Activated CD4-positive, alpha-beta T cell treated with anti-CD3 and anti-CD28 coated beads, Interleukin-10, Interleukin-2, amounts not matched to agents 100 ng/mL and 50 ng/mL, durations not matched to agents 16 hours and 8 hours (primary cell): ENCODE measurements around the gene ATP2A2.
A peak's percentile ranks its signal among the peaks of the same experiment; 100 is the strongest.
"Not testable (repeated sequence)": the region's sequence is repeated elsewhere in the genome, so short reads cannot be mapped to it uniquely, and the experiment has no call there.

Experiments used
- DNase-seq: peaks from one replicate; pipeline ENCODE4 v3.0.0-alpha.2; 2020

Gene ATP2A2

DNA sequence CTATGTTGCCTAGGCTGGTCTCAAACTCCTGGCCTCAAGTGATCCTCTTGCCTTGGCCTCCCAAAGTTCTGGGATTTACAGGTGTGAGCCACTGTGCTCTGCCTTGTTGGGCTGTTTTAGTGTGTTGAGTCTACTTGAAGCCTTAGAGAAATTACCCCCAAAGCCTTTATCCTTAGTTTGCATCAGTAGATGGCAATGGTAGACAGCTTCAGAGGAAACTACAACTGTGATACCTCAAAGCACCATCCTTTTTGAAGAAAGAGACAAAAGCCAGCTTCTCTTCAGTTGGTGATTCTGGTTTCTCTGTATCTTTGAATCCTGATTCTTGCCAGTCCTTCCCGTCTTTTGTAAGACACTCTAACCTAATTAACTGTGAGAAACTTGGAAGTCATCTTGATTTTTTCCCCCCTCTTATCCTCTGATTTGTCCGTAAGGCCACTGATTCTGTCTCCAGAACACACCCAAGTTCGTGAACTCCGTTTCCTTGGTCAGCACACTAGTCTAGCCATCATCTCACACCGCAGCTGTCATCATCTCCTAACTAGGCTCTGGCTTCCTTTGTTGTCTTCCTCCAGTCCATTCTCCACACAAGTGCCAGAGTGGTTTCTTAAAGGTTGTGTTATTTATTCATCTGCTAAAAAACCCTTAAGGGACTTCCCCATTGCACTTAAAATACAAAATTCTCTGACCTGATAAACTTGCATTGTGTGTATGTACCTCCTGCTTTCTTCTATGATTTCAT is 20.2 kb downstream of the ATP2A2 start:
- DNase-seq: no peak

DNA sequence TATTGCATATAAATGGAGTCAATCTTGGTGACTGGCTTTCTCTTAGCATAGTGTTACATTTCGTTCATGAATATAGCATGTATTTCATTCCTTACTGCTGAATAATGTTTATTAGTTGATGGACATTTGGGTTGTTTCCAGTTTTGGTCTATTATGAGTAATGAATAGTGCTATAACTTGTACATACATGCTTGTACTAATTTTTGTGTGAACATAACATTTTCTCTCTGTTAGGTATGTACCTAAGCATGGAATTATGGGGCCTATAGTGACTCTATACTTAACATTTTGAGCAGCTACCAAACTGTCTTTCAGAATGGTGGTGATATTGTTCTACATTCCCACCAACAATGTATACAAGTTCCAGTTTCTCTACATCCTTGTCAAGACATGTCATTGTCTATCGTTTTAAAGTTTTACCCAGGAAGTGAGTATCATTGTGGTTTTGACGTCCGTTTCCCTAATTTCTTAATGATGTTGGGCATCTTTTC is 23.1 kb downstream of the ATP2A2 start:
- no peak for DNase-seq

DNA sequence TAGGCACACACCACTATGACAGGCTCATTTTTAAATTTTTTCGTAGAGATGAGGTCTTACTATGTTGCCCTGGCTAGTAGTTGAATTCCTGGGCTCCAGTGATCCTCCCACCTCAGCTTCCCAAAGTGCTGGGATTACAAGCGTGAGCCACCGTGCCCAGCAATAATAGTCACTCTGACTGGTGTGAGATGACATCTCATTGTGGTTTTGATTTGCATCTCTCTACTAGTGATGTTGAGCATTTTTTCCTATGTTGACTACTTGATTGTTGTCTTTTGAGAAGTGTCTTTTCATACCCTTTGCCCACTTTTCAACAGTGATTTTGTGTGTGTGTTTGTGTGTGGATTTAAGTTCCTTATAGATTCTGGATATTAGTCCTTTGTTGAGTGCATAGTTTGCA is 26.3 kb downstream of the ATP2A2 start:
- peak; percentile 51 for DNase-seq

DNA sequence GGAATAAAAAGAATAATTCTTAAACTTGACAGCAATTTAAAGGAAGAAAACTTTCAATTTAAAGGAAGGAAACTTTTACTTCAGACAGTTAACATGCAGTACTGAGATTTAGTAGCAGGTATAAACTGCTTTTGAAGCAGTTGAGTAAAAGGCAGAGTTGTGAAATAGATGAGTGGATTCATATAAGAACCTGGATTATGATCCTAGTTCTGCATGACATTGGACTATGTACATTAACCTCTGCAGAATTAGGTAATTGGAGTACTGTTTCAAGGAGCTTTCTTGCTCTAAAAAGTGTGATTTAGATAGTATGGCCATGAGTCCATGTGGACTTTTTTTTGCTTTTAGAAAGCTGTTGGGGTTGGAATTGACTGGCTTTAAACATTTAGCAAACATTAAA is 29.7 kb downstream of the ATP2A2 start:
- no peak for DNase-seq

DNA sequence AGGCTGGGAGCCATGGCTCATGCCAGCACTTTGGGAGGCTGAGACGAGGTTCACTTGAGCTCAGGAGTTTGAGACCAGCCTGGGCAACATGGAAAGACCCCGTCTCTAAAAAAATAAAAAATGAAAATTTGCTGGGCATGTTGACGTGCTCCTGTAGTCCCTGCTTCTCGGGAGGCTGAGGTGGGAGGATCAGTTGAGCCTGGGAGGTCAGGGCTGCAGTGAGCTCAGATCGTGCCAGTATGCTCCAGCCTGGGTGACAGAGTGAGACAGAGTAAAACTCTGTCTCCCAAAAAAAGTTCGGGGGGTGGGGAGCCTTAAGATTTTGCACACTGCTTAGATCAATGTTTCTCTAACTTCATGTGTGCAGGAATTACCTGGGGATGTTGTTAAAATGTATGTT is 30.9 kb downstream of the ATP2A2 start:
- no peak for DNase-seq

DNA sequence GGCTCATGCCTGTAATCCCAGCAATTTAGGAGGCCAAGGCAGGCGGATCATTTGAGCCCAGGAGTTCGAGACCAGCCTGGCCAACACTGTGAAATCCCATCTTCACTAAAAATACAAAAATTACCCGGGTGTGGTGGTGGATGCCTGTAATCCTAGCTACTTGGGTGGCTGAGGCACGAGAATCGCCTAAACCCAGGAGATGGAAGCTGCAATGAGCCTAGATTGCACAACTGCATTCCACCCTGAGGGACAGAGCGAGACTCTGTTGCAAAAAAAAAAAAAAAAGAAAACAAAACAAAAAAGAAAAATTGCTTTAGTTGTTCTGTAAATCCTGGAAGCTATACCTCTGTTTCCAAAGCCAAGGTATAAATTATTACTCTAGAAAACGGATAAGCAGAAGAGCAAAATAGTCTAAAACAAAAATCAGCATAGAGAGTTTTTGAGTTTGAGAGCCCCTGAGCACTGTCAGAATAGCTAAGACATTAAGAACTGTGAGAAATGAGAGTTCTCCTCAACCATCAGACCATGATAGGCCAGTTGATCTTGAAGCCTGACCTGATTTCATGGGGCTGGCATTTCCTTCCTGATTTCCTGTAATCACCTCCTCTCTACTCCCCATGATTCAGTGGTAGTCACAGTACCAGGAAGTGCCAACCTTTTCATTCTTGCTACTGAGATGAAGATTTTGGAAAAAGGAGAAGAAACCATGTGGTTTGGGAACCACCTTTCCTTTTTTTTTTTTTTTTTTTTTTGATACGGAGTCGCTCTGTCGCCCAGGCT is 31.7 kb downstream of the ATP2A2 start:
- DNase-seq: peak; percentile 74

DNA sequence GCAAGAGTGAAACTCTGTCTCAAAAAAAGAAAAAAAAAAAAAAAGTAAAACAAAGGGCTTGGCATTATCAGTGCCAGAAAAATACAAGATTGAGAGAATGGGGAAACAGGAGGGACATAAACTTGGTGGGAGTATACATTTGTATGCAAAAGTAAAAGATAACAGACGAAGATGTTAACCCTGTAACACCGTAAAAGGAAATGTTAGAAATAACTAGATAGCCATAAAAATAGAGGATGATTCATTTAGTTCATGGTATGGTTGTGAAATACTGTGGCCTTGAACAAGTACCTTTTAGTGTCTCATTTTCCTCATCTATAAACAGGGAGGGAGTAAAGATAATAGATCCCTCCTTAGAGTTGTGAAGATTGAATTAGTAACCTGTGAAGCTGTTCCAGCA is 33.3 kb downstream of the ATP2A2 start:
- DNase-seq: peak; percentile 74

DNA sequence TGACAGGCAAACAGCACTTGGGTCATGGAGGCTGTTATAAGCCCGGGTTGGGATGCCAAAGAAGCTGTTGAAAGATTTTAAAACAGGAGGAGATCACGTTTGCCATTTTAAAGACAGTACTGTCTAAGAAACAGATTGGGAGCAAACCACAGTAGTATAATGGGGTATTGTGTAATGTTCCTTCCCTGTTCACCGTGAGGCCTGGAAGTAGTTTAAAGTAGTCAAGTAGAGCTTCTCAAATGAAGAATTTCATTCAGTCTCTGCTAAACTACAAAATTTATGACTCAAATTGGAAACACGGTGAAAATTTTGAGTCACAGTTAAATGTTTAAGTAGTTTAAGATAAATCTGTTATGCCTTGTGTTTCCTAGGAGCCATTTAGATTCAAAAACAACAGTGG is 35.8 kb downstream of the ATP2A2 start:
- peak; percentile 76 for DNase-seq

DNA sequence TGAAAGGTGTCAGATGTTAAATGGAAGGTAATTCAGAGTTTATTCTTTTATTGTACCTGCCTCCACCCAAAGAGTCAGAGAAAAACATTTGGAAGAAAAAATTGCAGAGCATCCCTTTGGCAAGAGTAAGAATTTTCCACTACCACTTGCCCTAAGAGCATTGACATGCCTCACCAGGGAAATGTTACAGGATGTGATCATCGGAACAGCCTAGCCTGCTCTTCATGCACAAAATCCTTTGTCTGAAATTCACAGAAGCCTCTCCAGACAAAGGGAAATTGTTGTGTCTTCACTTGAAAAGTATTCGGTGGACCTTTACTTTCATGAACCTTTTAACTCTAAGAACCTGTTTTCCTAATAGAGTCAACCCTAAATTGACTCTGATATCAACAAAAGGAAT is 36.9 kb downstream of the ATP2A2 start:
- DNase-seq: no peak

DNA sequence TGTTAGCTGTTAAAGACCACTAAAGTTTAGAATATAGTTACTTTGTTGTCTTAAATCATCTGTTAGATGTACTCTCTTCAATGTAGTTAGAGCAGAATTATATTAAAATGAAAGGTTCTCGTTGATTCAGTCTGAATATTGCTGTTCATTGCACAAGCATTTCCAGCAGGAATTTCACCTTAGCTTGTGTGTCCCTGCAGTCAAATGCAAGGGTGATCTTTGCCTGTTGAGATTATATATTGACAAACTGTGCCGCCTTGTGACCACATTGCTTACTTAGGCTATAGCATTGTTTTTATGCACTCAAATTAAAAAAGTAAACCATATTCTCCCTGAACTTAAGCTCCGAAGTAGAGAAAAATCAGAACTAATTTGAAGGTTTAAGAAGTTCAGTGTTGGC is 39.5 kb downstream of the ATP2A2 start:
- no peak for DNase-seq

DNA sequence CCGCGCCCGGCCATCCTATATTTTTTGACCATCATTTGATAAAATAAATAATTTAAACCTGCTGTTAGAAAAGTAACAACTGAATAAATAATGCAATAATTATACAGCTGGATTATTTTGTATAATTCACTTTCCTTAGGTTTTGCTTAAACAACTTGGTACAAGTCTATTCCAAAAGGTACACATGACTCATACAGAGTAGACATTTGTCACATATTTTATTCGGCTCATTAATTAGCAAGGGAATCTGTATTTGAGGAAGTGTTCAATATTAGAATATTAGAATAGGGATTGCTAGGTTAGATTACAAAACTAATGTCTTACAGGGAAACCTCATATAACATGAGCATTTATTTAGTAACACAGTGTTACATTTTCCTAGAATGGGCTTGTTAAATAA is 48.7 kb downstream of the ATP2A2 start:
- DNase-seq: no peak

DNA sequence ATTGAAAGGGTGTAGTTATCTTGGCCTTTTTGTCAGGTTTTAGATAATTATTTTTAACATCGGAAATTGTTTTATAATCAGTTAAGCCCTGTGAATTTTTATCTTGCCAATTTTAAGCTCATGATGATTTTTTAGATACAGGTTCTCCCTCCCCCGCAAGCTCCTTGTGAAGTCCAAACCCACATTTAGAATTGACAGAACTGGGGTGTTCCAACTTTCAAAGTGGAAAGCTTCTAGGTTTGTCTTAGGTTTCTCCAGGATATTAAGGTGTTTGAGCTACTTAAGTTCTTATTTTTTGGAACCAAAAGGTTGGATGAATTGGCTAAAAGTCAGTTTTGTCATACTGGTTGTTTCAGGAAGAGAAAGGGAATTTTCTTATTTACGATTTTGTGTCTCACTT is 49.1 kb downstream of the ATP2A2 start:
- no peak for DNase-seq

DNA sequence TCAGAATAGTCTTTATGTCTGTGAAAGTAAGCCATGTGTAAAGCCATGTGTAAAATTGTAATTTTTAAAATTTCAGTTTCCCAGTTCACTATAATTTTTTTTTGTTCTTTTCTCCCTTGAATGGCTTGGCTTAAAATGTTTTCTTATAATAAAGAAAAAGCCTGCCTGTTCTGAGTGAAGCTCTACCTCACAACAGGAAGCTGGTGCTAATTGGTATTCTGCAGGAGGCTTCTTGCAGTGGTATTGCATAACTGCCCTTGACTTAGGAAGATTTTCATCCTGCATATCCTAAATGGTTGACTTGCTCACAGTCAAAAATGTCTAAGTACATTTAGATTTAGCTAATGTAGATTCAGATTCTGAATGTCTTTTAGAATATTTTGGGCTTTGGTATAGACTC is 49.5 kb downstream of the ATP2A2 start:
- no peak for DNase-seq

DNA sequence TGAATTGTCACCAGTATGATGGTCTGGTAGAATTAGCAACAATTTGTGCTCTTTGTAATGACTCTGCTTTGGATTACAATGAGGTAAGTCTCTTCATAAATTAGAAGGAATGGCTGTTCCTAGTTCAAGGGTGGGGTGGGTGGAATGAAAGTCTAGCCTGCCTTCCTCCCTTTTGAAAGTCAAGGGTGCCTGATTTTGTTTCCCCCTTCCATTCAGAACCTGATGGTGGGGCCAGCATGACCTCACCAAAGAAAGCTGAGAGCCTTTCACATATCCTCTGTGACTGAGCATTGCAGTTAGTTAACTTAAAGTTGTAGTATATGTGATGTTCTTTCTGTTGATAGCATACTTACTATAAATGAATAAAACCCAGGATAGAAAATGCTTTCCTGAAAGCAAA is 52.2 kb downstream of the ATP2A2 start:
- no peak for DNase-seq

DNA sequence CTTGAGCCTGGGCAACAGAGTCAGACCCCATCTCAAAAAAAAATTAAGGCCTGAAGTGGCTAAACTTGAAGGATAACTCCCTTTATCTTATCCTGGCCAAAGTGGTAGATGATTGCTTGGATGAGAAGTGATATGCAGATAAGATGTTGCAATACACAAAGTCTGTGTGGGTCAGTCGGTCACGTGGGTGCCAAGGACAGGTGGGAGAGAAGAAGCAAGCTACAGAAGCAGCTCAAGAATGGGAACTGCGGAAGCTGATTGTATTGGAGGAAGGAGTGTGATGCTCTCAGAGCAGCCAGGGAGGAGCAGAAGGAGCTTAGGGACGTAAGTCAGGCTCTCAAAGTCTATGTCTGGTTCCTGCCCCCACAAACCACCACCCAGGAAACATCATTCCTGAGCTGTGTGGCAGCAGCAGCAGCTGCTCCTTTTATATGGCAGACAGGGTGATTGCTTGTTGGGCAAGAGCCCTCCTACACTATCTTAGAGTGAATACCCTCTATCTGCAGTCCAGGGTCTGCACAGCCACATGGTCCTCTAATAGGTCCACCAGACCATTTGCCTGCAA is 54.5 kb downstream of the ATP2A2 start:
- no peak for DNase-seq

DNA sequence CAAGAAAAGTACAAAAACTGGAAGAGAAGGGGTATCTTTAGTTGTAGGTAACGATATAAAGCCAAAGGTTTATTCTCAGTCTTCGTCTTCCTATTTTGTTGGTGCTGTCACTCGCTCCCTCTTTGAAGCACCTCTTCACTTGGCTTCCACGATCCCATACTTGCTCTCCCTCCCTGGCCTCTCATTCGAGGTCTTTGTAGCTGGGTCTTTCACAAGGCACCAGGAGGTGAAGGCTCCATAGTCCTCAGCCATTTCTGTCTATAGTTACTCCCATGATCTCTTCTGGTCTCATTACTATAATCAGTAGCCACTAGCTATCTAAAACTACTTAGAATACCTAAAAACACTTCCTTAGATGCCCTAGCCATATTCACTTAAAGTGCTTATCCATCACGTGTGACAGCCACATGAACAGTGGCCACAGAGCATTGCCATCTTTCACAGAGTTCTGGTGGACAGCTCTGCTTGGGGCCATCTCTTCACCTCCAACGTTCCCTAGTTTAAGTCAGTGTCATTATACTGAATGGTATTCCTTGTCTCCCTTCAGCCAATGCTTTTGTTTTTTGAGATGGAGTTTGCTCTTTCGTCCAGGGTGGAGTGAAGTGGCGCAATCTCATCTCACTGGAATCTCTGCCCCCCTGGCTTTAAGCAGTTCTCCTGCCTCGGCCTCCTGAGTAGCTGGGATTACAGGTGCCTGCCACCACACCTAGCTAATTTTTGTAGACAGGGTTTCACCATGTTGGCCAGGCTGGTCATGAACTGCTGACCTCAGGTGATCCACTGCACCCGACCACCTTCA is 57.1 kb downstream of the ATP2A2 start:
- no peak for DNase-seq

DNA sequence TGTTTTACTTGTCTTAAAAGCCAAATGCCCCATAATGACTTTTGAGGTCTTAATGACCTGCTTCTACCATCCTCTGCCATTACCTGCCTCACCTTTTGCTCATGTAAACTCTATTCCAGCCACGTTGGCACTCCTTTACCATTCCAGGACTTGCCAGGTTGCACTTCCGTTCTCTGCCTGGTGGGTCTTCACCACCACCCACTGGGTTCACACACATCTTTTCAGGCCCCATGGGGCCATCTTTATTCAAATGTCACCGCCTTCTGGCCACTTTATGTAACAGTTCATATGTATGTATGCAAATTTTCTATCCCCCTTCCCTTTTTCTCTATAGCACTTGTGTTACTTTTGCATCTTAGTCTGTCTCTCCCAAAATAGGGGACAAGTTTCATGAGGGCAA is 57.7 kb downstream of the ATP2A2 start:
- no peak for DNase-seq

DNA sequence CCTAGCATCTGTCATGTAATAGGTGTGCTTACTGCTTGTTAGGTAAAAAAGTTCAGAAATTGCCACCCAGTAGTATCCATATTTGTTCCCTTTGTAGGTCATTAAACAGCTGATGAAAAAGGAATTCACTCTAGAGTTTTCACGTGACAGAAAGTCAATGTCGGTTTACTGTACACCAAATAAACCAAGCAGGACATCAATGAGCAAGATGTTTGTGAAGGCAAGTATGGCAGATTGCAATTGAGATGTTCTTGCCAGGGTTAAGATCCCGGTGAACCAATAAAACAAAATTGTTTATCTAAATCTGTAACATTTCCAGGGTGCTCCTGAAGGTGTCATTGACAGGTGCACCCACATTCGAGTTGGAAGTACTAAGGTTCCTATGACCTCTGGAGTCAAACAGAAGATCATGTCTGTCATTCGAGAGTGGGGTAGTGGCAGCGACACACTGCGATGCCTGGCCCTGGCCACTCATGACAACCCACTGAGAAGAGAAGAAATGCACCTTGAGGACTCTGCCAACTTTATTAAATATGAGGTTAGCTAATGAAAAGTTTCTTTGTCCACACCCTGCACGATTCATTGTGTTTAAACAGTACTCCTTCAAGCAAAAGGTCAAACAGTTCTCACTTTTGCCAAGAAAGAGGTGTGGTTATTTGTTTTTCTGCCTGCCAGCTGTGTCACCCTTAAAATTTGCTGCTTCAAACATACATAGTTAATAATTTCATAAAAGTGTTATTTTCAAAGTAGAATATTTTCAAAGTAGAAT is 58.3 kb downstream of the ATP2A2 start:
- DNase-seq: no peak

DNA sequence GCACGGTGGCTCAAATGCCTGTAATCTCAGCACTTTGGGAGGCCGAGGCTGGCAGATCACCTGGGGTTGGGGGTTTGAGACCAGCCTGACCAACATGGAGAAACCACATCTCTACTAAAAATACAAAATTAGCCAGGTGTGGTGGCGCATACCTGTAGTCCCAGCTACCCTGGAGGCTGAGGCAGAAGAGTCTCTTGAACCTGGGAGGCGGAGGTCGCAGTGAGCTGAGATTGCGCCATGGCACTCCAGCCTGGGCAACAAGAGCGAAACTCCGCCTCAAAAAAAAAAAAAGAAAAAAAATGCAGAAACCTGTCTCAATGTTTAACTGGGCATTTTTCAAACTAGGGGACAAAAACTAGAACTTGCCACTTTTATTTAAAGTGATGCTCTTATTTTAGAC is 59.2 kb downstream of the ATP2A2 start:
- DNase-seq: not testable (repeated sequence)

DNA sequence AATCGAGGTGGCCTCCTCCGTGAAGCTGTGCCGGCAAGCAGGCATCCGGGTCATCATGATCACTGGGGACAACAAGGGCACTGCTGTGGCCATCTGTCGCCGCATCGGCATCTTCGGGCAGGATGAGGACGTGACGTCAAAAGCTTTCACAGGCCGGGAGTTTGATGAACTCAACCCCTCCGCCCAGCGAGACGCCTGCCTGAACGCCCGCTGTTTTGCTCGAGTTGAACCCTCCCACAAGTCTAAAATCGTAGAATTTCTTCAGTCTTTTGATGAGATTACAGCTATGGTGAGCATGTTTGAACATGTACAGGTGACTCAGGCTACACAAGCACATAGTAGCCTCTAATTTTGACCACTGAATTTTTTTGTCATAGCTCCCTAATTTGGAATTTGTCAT is 59.7 kb downstream of the ATP2A2 start:
- DNase-seq: no peak

DNA sequence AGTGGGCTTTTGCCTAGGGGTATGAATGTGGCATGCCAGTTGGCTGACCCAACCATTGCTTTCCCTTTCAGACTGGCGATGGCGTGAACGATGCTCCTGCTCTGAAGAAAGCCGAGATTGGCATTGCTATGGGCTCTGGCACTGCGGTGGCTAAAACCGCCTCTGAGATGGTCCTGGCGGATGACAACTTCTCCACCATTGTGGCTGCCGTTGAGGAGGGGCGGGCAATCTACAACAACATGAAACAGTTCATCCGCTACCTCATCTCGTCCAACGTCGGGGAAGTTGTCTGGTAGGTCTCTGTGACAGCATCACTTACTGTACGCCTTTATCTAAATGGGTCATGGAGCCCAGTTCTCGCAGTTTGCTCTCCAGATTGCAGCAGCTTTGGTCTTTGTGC is 61.1 kb downstream of the ATP2A2 start:
- no peak for DNase-seq

DNA sequence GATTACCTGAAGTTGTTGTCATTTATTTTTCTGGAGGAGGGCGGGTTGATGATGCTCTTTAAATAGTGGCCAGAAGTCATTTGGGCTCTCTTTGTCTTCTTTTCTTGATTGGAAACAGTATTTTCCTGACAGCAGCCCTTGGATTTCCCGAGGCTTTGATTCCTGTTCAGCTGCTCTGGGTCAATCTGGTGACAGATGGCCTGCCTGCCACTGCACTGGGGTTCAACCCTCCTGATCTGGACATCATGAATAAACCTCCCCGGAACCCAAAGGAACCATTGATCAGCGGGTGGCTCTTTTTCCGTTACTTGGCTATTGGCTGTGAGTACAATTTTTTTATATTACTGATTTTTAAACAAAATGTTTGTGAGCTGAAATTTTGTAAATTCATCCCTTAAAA is 62.1 kb downstream of the ATP2A2 start:
- no peak for DNase-seq
